Measurements from ENCODE around the gene HSP90AB1.
A peak's percentile ranks its signal among the peaks of the same experiment; 100 is the strongest.

Gene HSP90AB1

GRCh38 chr6:44255871-44256774, 9.2 kb downstream of the HSP90AB1 start:
- DNase-seq: no peak

DNA sequence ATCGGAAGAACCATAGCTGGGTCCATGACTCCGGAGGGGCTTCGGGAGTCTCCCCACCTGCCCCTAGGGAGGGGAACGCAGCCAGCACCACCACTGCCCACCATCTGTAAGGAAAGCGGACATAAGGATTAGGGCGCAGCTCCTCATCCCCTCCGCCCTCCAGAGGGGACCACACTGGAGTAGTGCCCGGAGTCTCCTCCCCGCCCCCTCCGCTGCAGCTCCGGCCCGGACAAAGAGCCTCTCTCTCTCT, 9.8 kb downstream of the HSP90AB1 start:
- DNase-seq: no peak

- peak; percentile 57 for DNase-seq
These were observed 10.3 kb downstream of the HSP90AB1 start, which contains the start of gene SLC35B2 for GRCh38 chr6:44257025-44257752. SLC35B2 (minus strand) TSS chr6:44257528; CDS start chr6:44257410, 118 bp downstream.

DNA sequence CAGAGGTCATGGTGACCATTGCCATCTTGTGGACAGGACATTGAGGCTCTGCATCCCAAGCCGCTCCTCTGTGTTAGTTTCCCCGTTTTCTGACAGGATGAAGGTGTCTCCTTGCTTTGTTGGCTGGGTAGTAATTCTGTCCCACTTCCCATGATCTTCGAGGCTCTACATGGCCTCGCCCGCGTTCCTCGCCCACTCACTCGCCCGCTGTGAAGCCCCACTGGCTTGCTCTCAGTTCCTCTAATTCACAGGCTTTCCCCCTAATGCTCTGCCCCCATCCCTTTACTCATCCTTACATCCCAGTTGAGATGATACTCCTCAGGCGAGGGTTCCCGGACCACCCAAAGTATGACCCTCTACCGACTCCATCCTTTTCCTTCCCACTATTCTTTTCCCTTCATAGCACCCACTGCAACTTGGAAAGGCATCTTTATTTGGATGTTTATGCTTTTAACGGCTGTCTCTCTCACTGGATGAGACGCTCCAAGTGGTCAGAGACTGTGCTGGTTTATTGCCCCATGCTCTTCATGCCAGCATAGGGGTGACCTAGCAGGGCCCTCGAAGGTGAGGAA, 10.9 kb downstream of the HSP90AB1 start:
- DNase-seq: no peak

DNA sequence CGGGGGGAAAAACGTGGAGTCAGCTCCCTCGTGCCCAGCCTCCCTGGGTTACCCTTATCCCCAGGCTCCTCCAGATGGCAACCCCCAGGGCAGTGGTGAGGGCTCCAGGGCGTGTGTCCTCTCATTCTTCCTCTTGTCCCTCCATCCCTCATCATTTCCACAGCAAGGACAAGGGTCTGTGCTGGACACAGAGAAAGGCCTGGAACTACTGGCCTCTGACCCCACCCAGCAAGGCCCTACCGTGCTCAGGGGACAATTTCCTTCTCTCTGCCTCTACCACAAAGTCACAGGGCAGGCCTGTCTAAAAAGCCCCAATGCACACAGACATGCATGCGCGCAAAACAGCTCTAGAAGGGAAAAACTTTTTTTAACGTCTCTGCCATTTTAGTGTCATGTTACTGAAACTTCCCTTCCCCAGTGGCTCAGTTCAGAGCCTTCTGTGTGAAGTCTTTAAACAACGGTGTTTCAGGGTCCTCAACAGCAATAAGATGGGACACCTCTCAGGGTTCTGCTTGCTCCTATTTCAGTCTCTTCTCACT, 11.5 kb downstream of the HSP90AB1 start:
- DNase-seq: no peak

DNA sequence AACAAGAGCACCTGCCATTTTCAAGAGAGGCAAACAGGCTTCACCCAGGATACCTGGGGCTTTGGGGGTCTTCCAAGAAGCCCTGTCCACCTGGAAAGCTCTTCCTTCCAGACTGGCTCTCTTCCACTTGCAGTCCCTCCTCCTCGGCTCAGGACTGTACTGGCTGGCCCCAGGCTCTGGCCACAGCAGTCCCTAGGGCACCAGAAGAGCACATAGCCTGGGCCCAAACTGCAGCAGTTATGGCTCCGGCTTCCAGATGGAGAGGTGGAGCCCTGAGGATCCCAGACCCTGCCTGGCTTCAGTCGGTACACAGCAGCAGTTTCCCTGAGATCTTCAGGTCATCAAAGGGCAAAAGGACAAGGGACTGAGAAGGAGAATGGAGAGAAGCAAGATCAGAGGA, 12.0 kb downstream of the HSP90AB1 start:
- no peak for DNase-seq

DNA sequence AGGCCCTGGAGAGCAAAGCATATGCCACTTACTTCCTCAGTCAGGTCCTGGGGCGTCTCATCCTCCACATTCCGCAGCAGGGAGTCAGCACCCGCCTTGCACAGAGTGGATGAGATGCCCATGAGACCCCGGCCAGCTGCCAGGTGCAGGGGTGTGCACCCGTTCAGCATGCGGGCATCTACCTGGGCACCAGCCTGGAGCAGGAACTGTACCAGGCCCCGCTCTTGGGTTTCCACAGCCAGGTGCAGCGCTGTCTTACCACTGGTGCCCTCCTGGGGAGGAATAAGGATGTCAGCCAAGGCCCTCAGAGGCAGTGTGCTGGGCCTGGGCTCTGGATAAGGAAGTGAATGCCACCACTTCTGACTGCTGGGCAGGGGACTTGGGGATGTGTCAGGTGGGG, 13.1 kb downstream of the HSP90AB1 start:
- no peak for DNase-seq

GRCh38 chr6:44260451-44261297, 13.8 kb downstream of the HSP90AB1 start:
- DNase-seq: no peak

- DNase-seq: no peak
These were observed 14.7 kb downstream of the HSP90AB1 start for GRCh38 chr6:44261581-44261980.

- DNase-seq: no peak
These were observed 15.8 kb downstream of the HSP90AB1 start for GRCh38 chr6:44262467-44263353.

GRCh38 chr6:44263354-44264100, 16.6 kb downstream of the HSP90AB1 start:
- peak; percentile 56 for DNase-seq

DNA sequence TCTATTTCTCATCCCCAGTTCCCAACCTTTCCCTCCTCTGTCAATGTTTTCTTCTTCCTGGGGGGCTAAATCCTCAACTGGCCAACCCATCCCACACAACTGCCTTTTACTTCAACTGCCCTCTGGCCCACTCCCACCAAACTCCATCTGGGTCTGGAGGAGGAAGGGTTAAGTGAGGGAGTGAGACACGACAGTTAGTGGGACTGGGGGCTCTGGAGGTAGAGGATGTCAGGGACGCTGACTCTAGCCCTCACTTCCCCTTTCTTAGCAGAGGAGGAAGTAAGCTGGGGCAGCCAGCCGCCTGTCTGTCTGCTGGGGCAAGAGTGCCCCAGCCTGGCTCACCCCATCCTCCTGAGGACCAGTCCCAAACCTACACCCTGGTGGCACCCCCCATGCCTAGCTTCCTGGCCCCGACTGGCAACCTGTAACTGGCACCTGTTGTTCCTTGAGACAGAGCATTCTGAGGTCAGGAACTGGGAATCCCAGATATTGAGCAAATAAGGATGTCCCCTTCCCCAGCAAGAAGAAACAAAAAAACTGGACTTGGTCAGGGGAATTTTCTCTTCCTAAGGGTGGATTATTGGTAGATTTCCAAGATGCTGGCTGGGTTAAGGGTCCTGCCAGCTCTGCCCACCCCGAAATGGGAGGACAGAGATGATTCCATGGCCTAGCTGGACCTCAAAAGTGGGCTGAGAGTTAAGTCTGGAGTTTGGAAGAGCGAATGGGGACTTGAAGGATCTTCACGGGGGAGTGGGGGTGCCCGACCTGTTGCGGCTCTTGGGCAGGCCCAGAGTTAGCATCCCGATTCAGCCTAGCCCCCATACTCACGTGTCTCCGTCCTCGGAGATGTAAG, 17.5 kb downstream of the HSP90AB1 start:
- peak; percentile 37 for DNase-seq

- peak; percentile 94 for DNase-seq
These were observed 18.3 kb downstream of the HSP90AB1 start, which contains the start of gene NFKBIE for GRCh38 chr6:44265007-44265721. NFKBIE (minus strand) TSS chr6:44265551; CDS start chr6:44265346, 205 bp downstream.

- no peak for DNase-seq
These were observed 18.9 kb downstream of the HSP90AB1 start for GRCh38 chr6:44265722-44266233.

DNA sequence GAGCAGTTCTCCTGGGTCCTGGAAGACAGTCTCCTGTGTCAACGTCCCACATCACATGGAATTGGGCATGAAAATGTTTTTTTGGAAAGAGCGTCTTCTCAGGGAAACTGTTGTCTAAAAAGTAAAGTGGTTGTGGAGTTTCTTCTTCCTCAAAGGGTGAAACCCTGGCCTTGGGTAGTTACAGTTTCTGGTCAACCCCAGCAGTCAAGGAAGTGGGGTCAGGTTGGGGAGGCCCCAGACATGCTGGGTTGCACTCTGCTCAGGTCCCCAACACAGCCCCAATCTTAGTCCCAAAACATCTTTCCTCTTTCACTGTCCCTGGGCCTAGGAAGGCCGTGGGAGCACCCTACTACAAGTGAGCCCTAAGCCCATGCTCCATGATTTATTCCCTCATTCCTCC, 19.4 kb downstream of the HSP90AB1 start:
- DNase-seq: no peak

GRCh38 chr6:44267252-44267651, 20.4 kb downstream of the HSP90AB1 start:
- DNase-seq: no peak

GRCh38 chr6:44268095-44268628, 21.3 kb downstream of the HSP90AB1 start:
- DNase-seq: peak; percentile 63

DNA sequence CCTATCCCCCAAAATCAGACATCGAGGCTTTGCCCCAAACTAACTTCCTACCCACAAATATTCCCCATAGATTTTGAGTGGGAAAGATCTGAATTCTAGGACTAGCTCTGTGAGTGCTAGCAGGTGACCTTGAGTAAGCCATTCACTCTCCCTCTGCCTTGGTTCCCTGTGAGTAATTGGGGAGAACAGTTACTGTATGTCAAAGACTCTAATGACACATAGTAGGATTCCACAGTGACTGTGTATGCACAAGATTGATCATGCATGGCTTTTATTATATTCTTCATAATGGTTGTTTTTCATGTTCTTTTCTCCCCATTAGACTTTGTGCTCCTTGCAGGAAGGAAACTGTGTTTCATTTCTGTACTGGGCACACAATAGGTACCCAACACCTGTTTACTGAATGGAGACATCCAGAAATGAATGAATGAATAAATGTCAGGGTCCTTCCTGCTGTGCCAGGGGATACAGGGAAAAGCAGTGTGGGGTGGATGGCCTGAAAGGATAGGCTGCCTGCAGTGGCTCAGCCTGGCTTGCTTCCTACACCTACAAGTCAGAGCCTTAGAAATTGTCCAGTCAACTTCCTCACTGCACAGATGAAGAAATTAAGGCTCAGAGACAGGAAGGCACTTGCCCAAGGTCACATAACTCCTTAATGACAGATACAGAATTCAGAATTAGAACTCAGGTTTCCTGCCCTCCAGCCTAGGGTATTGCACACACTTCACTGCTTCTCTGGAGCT, 22.4 kb downstream of the HSP90AB1 start:
- no peak for DNase-seq

Measured in CD4-positive, alpha-beta T cell treated with Interleukin-4 for 4 hours (primary cell).